NCI-H2196 treated with DMSO at 0.1 percent for 48 hours (cell line): ENCODE results near the gene ACSS1.

Source experiments
- DNase-seq: peaks from one replicate; lab custom pipeline; 2025; ENCODE audit not compliant: unreplicated experiment; lab: John Stamatoyannopoulos, UW

The ACSS1 gene

DNA sequence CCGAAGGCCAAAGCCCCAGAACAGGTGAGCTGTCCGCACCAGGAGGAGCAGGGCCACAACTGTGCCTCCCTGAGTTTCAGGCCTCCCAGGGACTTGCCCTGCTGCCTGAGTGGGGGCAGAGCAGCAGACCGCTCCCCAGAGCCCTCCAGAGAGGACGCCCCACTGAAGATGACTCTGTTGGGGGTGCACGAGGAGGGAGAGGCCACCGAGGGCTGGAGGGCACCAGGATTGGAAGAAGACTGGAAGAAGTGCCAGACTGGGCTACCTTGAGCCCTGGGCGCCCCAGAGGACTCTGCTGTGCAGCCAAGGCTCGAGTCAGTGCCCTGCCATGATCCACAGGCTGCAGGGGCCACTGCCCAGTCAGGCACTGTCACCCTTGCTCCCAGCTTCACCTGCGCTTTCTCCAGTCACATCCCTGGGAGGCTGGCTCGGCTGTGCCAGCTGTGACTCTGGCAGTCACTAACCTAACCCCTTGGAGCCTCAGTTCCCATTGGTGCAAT, 97.6 kb downstream of the ACSS1 start:
- DNase-seq = no peak

DNA sequence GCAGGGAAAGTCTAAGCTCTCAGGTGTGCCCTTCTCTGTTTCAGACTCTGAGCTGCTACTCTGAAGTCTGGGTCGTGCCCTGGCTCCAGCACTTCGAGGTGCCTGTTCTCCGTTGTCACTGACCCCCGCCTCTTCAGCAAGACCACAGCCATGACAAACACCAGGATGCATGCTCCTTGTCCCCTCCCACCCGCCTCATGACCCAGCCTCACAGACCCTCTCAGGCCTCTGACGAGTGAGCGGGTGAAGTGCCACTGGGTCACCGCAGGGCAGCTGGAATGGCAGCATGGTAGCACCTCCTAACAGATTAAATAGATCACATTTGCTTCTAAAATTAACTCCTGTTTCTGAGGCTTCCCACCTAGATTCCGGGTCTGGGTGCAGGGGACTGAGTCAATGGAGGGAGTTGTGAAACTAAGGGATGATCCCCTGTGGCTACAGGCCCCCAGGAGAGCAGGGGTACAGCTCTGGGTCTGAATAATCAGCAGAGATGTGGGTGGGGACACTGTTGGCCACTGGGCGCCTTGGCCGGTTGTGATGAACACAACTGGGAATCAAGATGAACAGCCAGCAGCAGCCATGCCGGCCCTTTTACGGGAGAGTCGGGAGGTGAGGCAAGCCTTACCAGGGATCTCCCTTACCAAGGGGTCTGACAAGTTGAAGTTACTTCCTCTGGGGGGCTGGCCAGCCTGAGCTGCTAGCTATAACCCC, 98.2 kb downstream of the ACSS1 start:
- no peak for DNase-seq

DNA sequence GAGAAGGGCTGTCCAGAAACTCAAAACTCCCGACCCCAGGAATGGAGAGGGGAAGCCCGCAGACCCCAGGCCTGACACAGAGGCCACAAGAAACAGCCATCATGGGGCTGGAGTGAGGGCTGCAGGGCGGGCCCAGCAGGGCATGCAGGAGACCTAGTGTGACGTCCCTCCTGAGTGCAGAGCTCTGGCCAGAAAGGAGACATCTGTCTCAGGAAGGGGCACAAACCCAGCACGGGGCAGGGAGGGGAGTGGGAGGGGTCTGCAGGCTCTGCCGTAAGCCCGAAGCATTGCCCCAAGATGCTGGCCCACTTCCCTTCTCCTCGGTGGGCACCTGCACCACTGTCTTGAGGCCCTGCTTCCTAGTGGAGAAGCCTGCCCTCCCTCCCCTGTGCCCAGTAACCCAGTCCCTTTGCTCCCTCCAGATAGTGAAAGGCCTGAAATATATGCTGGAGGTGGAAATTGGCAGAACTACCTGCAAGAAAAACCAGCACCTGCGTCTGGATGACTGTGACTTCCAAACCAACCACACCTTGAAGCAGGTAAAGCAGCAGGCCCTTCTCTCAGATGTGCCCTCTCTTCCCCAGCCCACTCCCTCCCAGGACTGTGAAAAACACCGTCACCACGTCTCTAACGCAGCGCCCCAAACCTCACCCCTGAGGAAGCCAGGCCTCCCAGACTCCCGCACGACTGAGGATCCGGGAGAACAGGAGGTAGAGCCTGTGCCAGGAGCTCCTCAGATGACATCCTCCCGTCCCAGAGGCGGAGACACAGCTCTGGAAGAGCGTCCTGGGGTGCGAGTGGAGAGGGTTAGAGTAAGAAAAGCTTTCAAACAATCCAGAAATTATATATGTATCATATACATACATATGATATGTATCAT, 99.2 kb downstream of the ACSS1 start:
- DNase-seq = no peak

DNA sequence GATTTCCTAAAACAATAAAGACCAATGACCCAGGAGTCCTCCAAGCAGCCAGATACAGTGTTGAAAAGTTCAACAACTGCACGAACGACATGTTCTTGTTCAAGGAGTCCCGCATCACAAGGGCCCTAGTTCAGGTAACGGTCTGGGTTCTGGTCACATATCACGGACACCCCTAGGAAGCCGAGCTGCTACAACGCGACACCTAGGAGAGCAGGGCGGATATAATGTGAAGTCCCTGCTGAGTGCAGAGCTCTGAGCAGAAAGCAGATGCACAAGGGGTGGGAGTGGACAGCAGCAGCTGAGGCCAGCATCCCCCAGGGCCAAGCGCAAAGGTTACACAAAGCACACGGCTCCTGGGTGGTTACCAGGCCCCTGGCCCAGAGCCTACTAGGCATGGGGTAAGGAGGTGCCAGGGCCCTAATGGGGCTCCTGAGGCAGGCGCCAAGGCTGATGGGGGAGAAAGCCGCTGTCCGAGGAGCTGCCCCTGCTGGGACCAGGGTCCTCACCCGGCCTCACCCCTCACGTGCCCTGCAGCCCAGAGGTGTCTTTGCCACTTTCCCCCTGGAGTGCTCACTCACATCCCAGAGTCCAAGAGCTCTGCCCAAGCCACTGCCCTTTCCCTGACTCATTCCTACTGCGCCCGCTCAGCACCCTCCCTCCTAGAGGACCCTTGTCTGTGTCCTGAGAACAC, 100.5 kb downstream of the ACSS1 start:
- no peak for DNase-seq
